Sigmoid colon (tissue), 7 donors: Measurements from ENCODE around the gene GRM7. TPM values are rescaled to one million over a fixed set of nuclear protein-coding genes. Genes with fewer than 3 reads are reported as not detected.

Experiments used
- DNase-seq: peaks from one replicate; pipeline ENCODE4 v3.0.0-alpha.2; 2019
- H3K27ac ChIP-seq, 4 donors: fragments of 200-600 bp; sonication (generic); one replicate each; pipeline ENCODE4 v1.5.1; 2016 to 2019; ENCODE audit warnings: mild to moderate bottlenecking in 1 of 4
- H3K27me3 ChIP-seq, 3 donors: fragments of 200-600 bp; sonication (generic); one replicate each; pipeline ENCODE4 v1.5.1; 2019; ENCODE audit warnings: mild to moderate bottlenecking in 1 of 3
- H3K36me3 ChIP-seq, 4 donors: fragments of 200-600 bp; sonication (generic); one replicate each; pipeline ENCODE4 v1.5.1; 2016 to 2019
- H3K4me1 ChIP-seq, 4 donors: fragments of 200-600 bp; sonication (generic); one replicate each; pipeline ENCODE4 v1.5.1; 2017 to 2019
- H3K4me3 ChIP-seq, 4 donors: fragments of 200-600 bp; sonication (generic); one replicate each; pipeline ENCODE4 v1.5.1; 2017 to 2019; ENCODE audit warnings: mild to moderate bottlenecking in 2 of 4, moderate library complexity in 1 of 4
- H3K9me3 ChIP-seq, 4 donors: fragments of 200-600 bp in 3 of 4; sonication (generic) in 3 of 4; one replicate each; pipeline versions ENCODE4 v1.5.1 to v1.6.1; 2013 to 2019
- CTCF ChIP-seq, 4 experiments: fragments of 450-650 bp in 3 of 4; fragments of 200-600 bp in 1 of 4; IDR thresholded peaks; one replicate each; pipeline ENCODE4 v1.5.1; 2016 to 2019; ENCODE audit warnings: antibody characterized with exemption in 4 of 4, mild to moderate bottlenecking in 3 of 4, moderate library complexity in 2 of 4
- EP300 ChIP-seq, 4 donors: sonication (generic); formaldehyde crosslinking; IDR thresholded peaks; one replicate each; pipeline ENCODE4 v1.6.1; 2017; ENCODE audit warnings: antibody characterized with exemption in 4 of 4
- POLR2A ChIP-seq, 2 donors: fragments of 450-650 bp; IDR thresholded peaks; one replicate each; pipeline ENCODE4 v1.6.1; 2016; ENCODE audit warnings: antibody characterized with exemption in 2 of 2, mild to moderate bottlenecking in 2 of 2, moderate library complexity in 2 of 2
- POLR2AphosphoS5 ChIP-seq, 4 donors: sonication (generic); formaldehyde crosslinking; IDR thresholded peaks; one replicate each; pipeline ENCODE4 v1.6.1; 2017; ENCODE audit warnings: antibody characterized with exemption in 4 of 4
- WGBS, 2 donors: extraction: QIAGEN DNeasy Blood & Tissue Kit; methylation state at CpG; one replicate each; pipeline ENCODE4 v1.1.7; 2013; 5-methylcytosine and 5-hydroxymethylcytosine counted together
- intact Hi-C: fragments of 100-400 bp; cut with DNase I; formaldehyde crosslinking; loops from one replicate; pipeline ENCODE4 v1.15.1; 2023
- polyA plus RNA-seq, 3 donors: library from polyadenylated mRNA; stranded (reverse); fragments of 200-250 nt; gene quantifications; one replicate each; pipeline ENCODE4 v1.2.3, GENCODE V29; 2013
- total RNA-seq, 4 donors: library from RNA; depleted of rRNA; stranded (reverse); fragments of >200 nt; gene quantifications; one replicate each; pipeline ENCODE4 v1.1.0, GENCODE V29; 2016
- donor health status: healthy with polysubstance abuse.
- donor health status: Bipolar disorder and iron deficiency.
- donor health status: healthy.

Gene GRM7
- total and polyA plus RNA-seq, 7 donors = 0.09 to 0.71 (median 0.22) TPM; not detected in 3

- TF ChIP-seq EP300 (IDR thresholded peaks at IDR 0.05) (no peak), POLR2A (IDR thresholded peaks at IDR 0.05) (no peak), POLR2AphosphoS5 (IDR thresholded peaks at IDR 0.05) (no peak), CTCF (IDR thresholded peaks at IDR 0.05) (no peak)
- no peak overlapping the region for H3K27ac ChIP-seq
- no peaks in the 10 kb centered on the region for H3K4me1 ChIP-seq
- no peaks in the 10 kb centered on the region for H3K27me3 ChIP-seq
- H3K9me3 ChIP-seq = no peaks in the 10 kb centered on the region
- no peaks in the 10 kb centered on the region for H3K36me3 ChIP-seq
- 25 to 65% methylated on average over 1 of the region's 1 CpG for WGBS, 2 donors
- DNase-seq = no peak
- intact Hi-C loops = no loop called here
- H3K4me3 ChIP-seq = no peak overlapping the region
These were observed 789.6 kb downstream of the GRM7 start for GRCh38 chr3:7650466-7650865.

- intact Hi-C loops = no loop called here
- TF ChIP-seq POLR2AphosphoS5 (IDR thresholded peaks at IDR 0.05) (no peak), CTCF (IDR thresholded peaks at IDR 0.05) (no peak), EP300 (IDR thresholded peaks at IDR 0.05) (no peak), POLR2A (IDR thresholded peaks at IDR 0.05) (no peak)
- 71 to 78% methylated on average over 2 of the region's 2 CpGs for whole genome bisulfite sequencing, 2 donors
- H3K27me3 ChIP-seq = no peaks in the 10 kb centered on the region
- H3K4me3 ChIP-seq = no peak overlapping the region
- H3K9me3 ChIP-seq = no peaks in the 10 kb centered on the region
- DNase-seq = no peak
- H3K4me1 ChIP-seq = no peaks in the 10 kb centered on the region
- no peak overlapping the region for H3K27ac ChIP-seq
- H3K36me3 ChIP-seq = no peaks in the 10 kb centered on the region
These were observed 790.4 kb downstream of the GRM7 start for GRCh38 chr3:7651274-7651673.

- no peak for DNase-seq
- no peak for TF ChIP-seq POLR2AphosphoS5 (IDR thresholded peaks at IDR 0.05)
- TF ChIP-seq EP300 (IDR thresholded peaks at IDR 0.05) = no peak
- no peak for TF ChIP-seq POLR2A (IDR thresholded peaks at IDR 0.05)
- no peak for TF ChIP-seq CTCF (IDR thresholded peaks at IDR 0.05)
- intact Hi-C loops = no loop called here
- no peaks in the 10 kb centered on the region for H3K36me3 ChIP-seq
- no peaks in the 10 kb centered on the region for H3K4me1 ChIP-seq
- no peaks in the 10 kb centered on the region for H3K9me3 ChIP-seq
- peak overlapping the region in 1 of 4 donors; percentile 29 for H3K27ac ChIP-seq
- H3K27me3 ChIP-seq = no peaks in the 10 kb centered on the region
- H3K4me3 ChIP-seq = no peak overlapping the region
- WGBS, 2 donors = 72 to 73% methylated on average over 4 of the region's 4 CpGs
These were observed 796.5 kb downstream of the GRM7 start for GRCh38 chr3:7657214-7658112.

- H3K4me1 ChIP-seq = no peaks in the 10 kb centered on the region
- no peak for TF ChIP-seq CTCF (IDR thresholded peaks at IDR 0.05)
- intact Hi-C loops = no loop called here
- 85 to 92% methylated on average over 3 of the region's 3 CpGs for WGBS, 2 donors
- no peak overlapping the region for H3K27ac ChIP-seq
- H3K36me3 ChIP-seq = no peaks in the 10 kb centered on the region
- H3K27me3 ChIP-seq = no peaks in the 10 kb centered on the region
- H3K9me3 ChIP-seq = no peaks in the 10 kb centered on the region
- no peak overlapping the region for H3K4me3 ChIP-seq
- DNase-seq = no peak
These were observed 797.4 kb downstream of the GRM7 start for GRCh38 chr3:7658294-7658693.

- no peaks in the 10 kb centered on the region for H3K27me3 ChIP-seq
- no peaks in the 10 kb centered on the region for H3K4me1 ChIP-seq
- no peaks in the 10 kb centered on the region for H3K9me3 ChIP-seq
- no peak overlapping the region for H3K27ac ChIP-seq
- 94 to 98% methylated on average over 1 of the region's 1 CpG for WGBS, 2 donors
- intact Hi-C loops = no loop called here
- H3K4me3 ChIP-seq = no peak overlapping the region
- TF ChIP-seq POLR2A (IDR thresholded peaks at IDR 0.05) = no peak
- TF ChIP-seq POLR2AphosphoS5 (IDR thresholded peaks at IDR 0.05) = no peak
- TF ChIP-seq CTCF (IDR thresholded peaks at IDR 0.05) = no peak
- TF ChIP-seq EP300 (IDR thresholded peaks at IDR 0.05) = no peak
- H3K36me3 ChIP-seq = no peaks in the 10 kb centered on the region
- no peak for DNase-seq
These were observed 798.2 kb downstream of the GRM7 start for GRCh38 chr3:7659079-7659478.
